Upper lobe of left lung (tissue), 4 donors: ENCODE measurements around the gene S100A5.

Experiments used
- POLR2A ChIP-seq, 4 donors: fragments of 450-650 bp; IDR thresholded peaks; one replicate each; pipeline ENCODE4 v1.5.1; 2016 to 2017; ENCODE audit warnings: antibody characterized with exemption in 4 of 4, mild to moderate bottlenecking in 2 of 4
- POLR2AphosphoS5 ChIP-seq, 2 donors: sonication (generic); formaldehyde crosslinking; IDR thresholded peaks; one replicate each; pipeline ENCODE4 v1.5.1; 2017; ENCODE audit warnings: antibody characterized with exemption in 2 of 2
- TF ChIP-seq, protein P1 (sequence below), 6 experiments: fragments of 450-650 bp in 4 of 6; fragments of 200-600 bp in 2 of 6; sonication (generic) in 2 of 6; IDR thresholded peaks; one replicate each; pipeline ENCODE4 v1.5.1; 2016 to 2019; ENCODE audit warnings: antibody characterized with exemption in 6 of 6

GRCh38 chr1:153550827-153551500 lies 10.2 kb upstream of the S100A5 start:
- TF ChIP-seq, protein P1, sequence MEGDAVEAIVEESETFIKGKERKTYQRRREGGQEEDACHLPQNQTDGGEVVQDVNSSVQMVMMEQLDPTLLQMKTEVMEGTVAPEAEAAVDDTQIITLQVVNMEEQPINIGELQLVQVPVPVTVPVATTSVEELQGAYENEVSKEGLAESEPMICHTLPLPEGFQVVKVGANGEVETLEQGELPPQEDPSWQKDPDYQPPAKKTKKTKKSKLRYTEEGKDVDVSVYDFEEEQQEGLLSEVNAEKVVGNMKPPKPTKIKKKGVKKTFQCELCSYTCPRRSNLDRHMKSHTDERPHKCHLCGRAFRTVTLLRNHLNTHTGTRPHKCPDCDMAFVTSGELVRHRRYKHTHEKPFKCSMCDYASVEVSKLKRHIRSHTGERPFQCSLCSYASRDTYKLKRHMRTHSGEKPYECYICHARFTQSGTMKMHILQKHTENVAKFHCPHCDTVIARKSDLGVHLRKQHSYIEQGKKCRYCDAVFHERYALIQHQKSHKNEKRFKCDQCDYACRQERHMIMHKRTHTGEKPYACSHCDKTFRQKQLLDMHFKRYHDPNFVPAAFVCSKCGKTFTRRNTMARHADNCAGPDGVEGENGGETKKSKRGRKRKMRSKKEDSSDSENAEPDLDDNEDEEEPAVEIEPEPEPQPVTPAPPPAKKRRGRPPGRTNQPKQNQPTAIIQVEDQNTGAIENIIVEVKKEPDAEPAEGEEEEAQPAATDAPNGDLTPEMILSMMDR (IDR thresholded peaks at IDR 0.05): no peak
- TF ChIP-seq POLR2AphosphoS5 (IDR thresholded peaks at IDR 0.05) (no peak), POLR2A (IDR thresholded peaks at IDR 0.05) (no peak)
